WTC11 (cell line): ENCODE measurements around the gene DSG3. TPM values are rescaled to one million over a fixed set of nuclear protein-coding genes. Genes with fewer than 3 reads are reported as not detected.
A peak's percentile ranks its signal among the peaks of the same experiment; 100 is the strongest.

ENCODE experiments used
- ATAC-seq: fragments of 200-7000 bp; cut with Tn5 transposase; 2 replicates; pipeline ENCODE4 v1.10.0; 2021; ENCODE audit warnings: mild to moderate bottlenecking, moderate library complexity
- CTCF ChIA-PET: fragments of 300-600 bp; sonication (Branson Sonifier 250); formaldehyde crosslinking; loops from one replicate; lab custom pipeline; 2021; ENCODE audit warnings: antibody characterized with exemption; lab: Charles Lee
- POLR2A ChIA-PET: fragments of 350-600 bp; sonication (Branson Sonifier 250); formaldehyde crosslinking; loops from one replicate; lab custom pipeline; 2021; ENCODE audit warnings: antibody characterized with exemption; lab: Charles Lee
- DNase-seq: peaks from one replicate; pipeline ENCODE4 v3.0.0; 2021; ENCODE audit warnings: low spot score
- H3K27ac Mint-ChIP-seq: 2 replicates; pipeline ENCODE4 v1.8.0; 2021; ENCODE audit warnings: mixed read lengths
- H3K27me3 Mint-ChIP-seq: 2 replicates; pipeline ENCODE4 v1.8.0; 2021; ENCODE audit warnings: low read depth, mild to moderate bottlenecking, moderate library complexity, mixed read lengths
- H3K36me3 Mint-ChIP-seq: 2 replicates; pipeline ENCODE4 v1.8.0; 2021; ENCODE audit warnings: mixed read lengths
- H3K4me1 Mint-ChIP-seq: 2 replicates; pipeline ENCODE4 v1.8.0; 2022; ENCODE audit warnings: mixed read lengths
- H3K4me3 Mint-ChIP-seq: 2 replicates; pipeline ENCODE4 v1.8.0; 2021; ENCODE audit warnings: mild to moderate bottlenecking, moderate library complexity, mixed read lengths
- H3K9me3 Mint-ChIP-seq: 2 replicates; pipeline ENCODE4 v1.8.0; 2021; ENCODE audit warnings: mixed read lengths
- ATF1 ChIP-seq: sonication (generic); formaldehyde crosslinking; IDR thresholded peaks from 2 replicates; pipeline ENCODE4 v1.8.1; 2023; ENCODE audit warnings: mild to moderate bottlenecking, moderate library complexity, missing genetic modification reagents
- CREB1 ChIP-seq: sonication (generic); formaldehyde crosslinking; IDR thresholded peaks from 2 replicates; pipeline ENCODE4 v1.8.0; 2023; ENCODE audit warnings: mild to moderate bottlenecking, missing genetic modification reagents
- E2F5 ChIP-seq: sonication (generic); formaldehyde crosslinking; IDR thresholded peaks from 2 replicates; pipeline ENCODE4 v1.8.1; 2022; ENCODE audit warnings: mild to moderate bottlenecking, moderate library complexity, missing genetic modification reagents
- ELF4 ChIP-seq: sonication (generic); formaldehyde crosslinking; IDR thresholded peaks from 2 replicates; pipeline ENCODE4 v1.8.1; 2022; ENCODE audit warnings: low read depth, mild to moderate bottlenecking, moderate library complexity, missing genetic modification reagents
- EMX1 ChIP-seq: fragments of 250-450 bp; sonication (Bioruptor Pico); IDR thresholded peaks from 2 replicates; pipeline ENCODE4 v1.8.0; 2021; ENCODE audit warnings: mild to moderate bottlenecking
- ESRRA ChIP-seq: sonication (generic); formaldehyde crosslinking; IDR thresholded peaks from 2 replicates; pipeline ENCODE4 v1.8.1; 2022; ENCODE audit warnings: mild to moderate bottlenecking, missing genetic modification reagents, borderline replicate concordance
- GRHL2 ChIP-seq: fragments of 250-450 bp; sonication (Bioruptor Pico); IDR thresholded peaks from 2 replicates; pipeline ENCODE4 v1.8.0; 2022; ENCODE audit warnings: mild to moderate bottlenecking, moderate library complexity; ENCODE audit not compliant: insufficient replicate concordance, severe bottlenecking
- HMGA2 ChIP-seq: fragments of 250-450 bp; sonication (Bioruptor Pico); IDR thresholded peaks from 2 replicates; pipeline ENCODE4 v1.4.0; 2021; ENCODE audit warnings: mild to moderate bottlenecking, moderate library complexity
- IRF2 ChIP-seq: sonication (generic); formaldehyde crosslinking; IDR thresholded peaks from 2 replicates; pipeline ENCODE4 v1.8.0; 2022; ENCODE audit warnings: low read depth, missing genetic modification reagents, borderline replicate concordance
- NR1H2 ChIP-seq: sonication (generic); formaldehyde crosslinking; IDR thresholded peaks from 2 replicates; pipeline ENCODE4 v1.9.0; 2021; ENCODE audit warnings: mild to moderate bottlenecking, moderate library complexity, missing genetic modification reagents
- RELA ChIP-seq: sonication (generic); formaldehyde crosslinking; IDR thresholded peaks from 2 replicates; pipeline ENCODE4 v1.8.1; 2022; ENCODE audit warnings: missing genetic modification reagents, mild to moderate bottlenecking, borderline replicate concordance
- SMAD3 ChIP-seq: sonication (generic); formaldehyde crosslinking; IDR thresholded peaks from 2 replicates; pipeline ENCODE4 v1.8.0; 2022; ENCODE audit warnings: missing genetic modification reagents, mild to moderate bottlenecking, borderline replicate concordance
- STAT6 ChIP-seq: sonication (generic); formaldehyde crosslinking; conservative IDR thresholded peaks from 2 replicates; pipeline ENCODE4 v1.8.1; 2023; ENCODE audit warnings: mild to moderate bottlenecking, low read depth, missing genetic modification reagents, moderate library complexity
- TCF7 ChIP-seq: sonication (generic); formaldehyde crosslinking; IDR thresholded peaks from 2 replicates; pipeline ENCODE4 v1.8.0; 2022; ENCODE audit warnings: mild to moderate bottlenecking, low read depth, missing genetic modification reagents, moderate library complexity
- TEAD1 ChIP-seq: sonication (generic); formaldehyde crosslinking; IDR thresholded peaks from 2 replicates; pipeline ENCODE4 v1.8.0; 2022; ENCODE audit warnings: mild to moderate bottlenecking, missing genetic modification reagents
- ZBTB21 ChIP-seq: sonication (generic); formaldehyde crosslinking; IDR thresholded peaks from 2 replicates; pipeline ENCODE4 v1.8.1; 2023; ENCODE audit warnings: mild to moderate bottlenecking, missing genetic modification reagents, borderline replicate concordance
- ZNF121 ChIP-seq: sonication (generic); formaldehyde crosslinking; IDR thresholded peaks from 2 replicates; pipeline ENCODE4 v1.8.0; 2023; ENCODE audit warnings: missing genetic modification reagents
- ZNF138 ChIP-seq: sonication (generic); formaldehyde crosslinking; conservative IDR thresholded peaks from 2 replicates; pipeline ENCODE4 v1.8.1; 2022; ENCODE audit warnings: mild to moderate bottlenecking, moderate library complexity, missing genetic modification reagents
- ZNF232 ChIP-seq: sonication (generic); formaldehyde crosslinking; IDR thresholded peaks from 2 replicates; pipeline ENCODE4 v1.8.0; 2022; ENCODE audit warnings: mild to moderate bottlenecking, missing genetic modification reagents
- ZNF416 ChIP-seq: fragments of 250-450 bp; sonication (Bioruptor Pico); IDR thresholded peaks from 2 replicates; pipeline ENCODE4 v1.9.0; 2021; ENCODE audit warnings: mild to moderate bottlenecking, inconsistent platforms
- ZNF512 ChIP-seq: sonication (generic); formaldehyde crosslinking; IDR thresholded peaks from 2 replicates; pipeline ENCODE4 v1.8.1; 2022; ENCODE audit warnings: missing genetic modification reagents, borderline replicate concordance
- total RNA-seq: library from RNA; stranded (reverse); gene quantifications from 3 replicates; pipeline ENCODE4 v1.2.3, GENCODE V29; 2021
- TF ChIP-seq, protein P1 (sequence below): sonication (generic); formaldehyde crosslinking; IDR thresholded peaks from 2 replicates; pipeline ENCODE4 v1.8.1; 2022; ENCODE audit warnings: low read depth, missing genetic modification reagents, borderline replicate concordance

The DSG3 gene
- total RNA-seq, 1 experiment from 2014 or later, result 0.04 TPM

DNA sequence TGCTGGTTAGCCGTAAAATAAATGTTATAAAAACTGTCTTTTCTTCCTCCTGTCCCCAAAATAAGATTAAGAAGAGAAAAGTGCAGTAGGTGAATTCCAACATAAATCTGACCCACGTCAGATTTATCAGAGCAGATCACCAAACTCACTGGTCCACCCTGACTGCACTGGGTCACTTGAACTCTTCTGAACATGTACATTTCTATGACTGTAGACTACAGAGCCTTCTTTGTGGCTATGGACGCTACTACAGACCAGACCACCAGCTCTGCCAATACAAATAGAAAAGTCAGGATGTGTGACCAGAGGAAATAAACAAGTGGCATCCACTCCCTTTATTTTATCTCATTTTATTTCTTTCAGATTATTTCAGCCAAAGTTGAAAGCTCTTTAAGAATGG is 62.0 kb downstream of the DSG3 start:
- DNase-seq (no peak), ATAC-seq (no peak)
- no peak overlapping the region for H3K4me3 Mint-ChIP-seq
- peak overlapping the region; percentile 46; the same call in 1 of the 2 replicates for H3K27ac Mint-ChIP-seq
- peaks cover 10% of the 10 kb centered on the region for H3K9me3 Mint-ChIP-seq
- POLR2A ChIA-PET, result no interaction called here
- CTCF ChIA-PET, result no interaction called here
- H3K27me3 Mint-ChIP-seq, result no peaks in the 10 kb centered on the region
- TF ChIP-seq ELF4 (CRISPR knock-in tag) (no peak), NR1H2 (CRISPR knock-in tag) (no peak), ZBTB21 (CRISPR knock-in tag) (no peak), ZNF232 (no peak), EMX1 (no peak), ESRRA (CRISPR knock-in tag) (no peak), RELA (no peak), TEAD1 (CRISPR knock-in tag) (no peak), ZNF121 (no peak), GRHL2 (CRISPR knock-in tag) (no peak), ATF1 (no peak), STAT6 (CRISPR knock-in tag) (no peak), ZNF512 (no peak)
- TF ChIP-seq, protein P1, sequence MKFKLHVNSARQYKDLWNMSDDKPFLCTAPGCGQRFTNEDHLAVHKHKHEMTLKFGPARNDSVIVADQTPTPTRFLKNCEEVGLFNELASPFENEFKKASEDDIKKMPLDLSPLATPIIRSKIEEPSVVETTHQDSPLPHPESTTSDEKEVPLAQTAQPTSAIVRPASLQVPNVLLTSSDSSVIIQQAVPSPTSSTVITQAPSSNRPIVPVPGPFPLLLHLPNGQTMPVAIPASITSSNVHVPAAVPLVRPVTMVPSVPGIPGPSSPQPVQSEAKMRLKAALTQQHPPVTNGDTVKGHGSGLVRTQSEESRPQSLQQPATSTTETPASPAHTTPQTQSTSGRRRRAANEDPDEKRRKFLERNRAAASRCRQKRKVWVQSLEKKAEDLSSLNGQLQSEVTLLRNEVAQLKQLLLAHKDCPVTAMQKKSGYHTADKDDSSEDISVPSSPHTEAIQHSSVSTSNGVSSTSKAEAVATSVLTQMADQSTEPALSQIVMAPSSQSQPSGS (CRISPR knock-in tag), result no peak
- TF ChIP-seq, all 79 proteins: peak for 0
- peaks cover 32% of the 10 kb centered on the region for H3K4me1 Mint-ChIP-seq
- H3K36me3 Mint-ChIP-seq, result peaks cover 19% of the 10 kb centered on the region

DNA sequence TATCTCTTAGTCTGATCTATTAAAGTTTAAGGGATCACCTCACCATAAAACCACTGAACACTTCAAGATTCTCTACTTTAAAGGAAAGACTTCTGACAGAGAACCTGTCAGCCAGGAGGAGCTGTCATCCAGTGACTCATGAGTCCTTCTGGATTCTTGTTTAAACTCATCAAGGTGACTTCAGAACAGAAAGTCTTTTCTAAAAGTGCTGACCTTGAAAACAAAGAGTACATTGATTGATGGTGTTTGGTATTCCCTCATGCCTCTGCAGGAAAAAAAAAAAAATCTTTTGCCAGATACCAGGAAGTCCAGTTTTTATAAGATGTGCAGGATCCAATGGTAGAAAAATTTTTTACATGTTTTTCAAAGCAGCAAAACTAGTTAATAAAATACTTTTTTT is 62.8 kb downstream of the DSG3 start:
- DNase-seq, result no peak
- Mint-ChIP-seq H3K4me3 (no peak overlapping the region), H3K4me1 (peaks cover 33% of the 10 kb centered on the region), H3K27ac (no peak overlapping the region), H3K36me3 (peaks cover 19% of the 10 kb centered on the region), H3K27me3 (no peaks in the 10 kb centered on the region), H3K9me3 (peaks cover 10% of the 10 kb centered on the region)
- POLR2A ChIA-PET, result interaction anchor here (0.7 to 1.0 kb wide), 2 partner anchors 10 to 19 kb away, joined by 3 to 4 read pairs; no protein-coding TSS in a partner anchor
- CTCF ChIA-PET, result interaction anchor here (1.4 kb wide), 1 partner anchor 85 kb away, joined by 5 read pairs; no protein-coding TSS in a partner anchor
- no peak for ATAC-seq
- TF ChIP-seq HMGA2 (no peak), CREB1 (CRISPR knock-in tag) (no peak), TCF7 (CRISPR knock-in tag) (no peak), ZNF416 (CRISPR knock-in tag) (no peak), IRF2 (no peak), ZNF138 (CRISPR knock-in tag) (no peak), E2F5 (CRISPR knock-in tag) (no peak), SMAD3 (no peak)
